DOHH2 (cell line): Measurements from ENCODE around the gene LRRC75A.

ENCODE experiments used
- H3F3A ChIP-seq: fragments of 200-600 bp; sonication (generic), shearing (Covaris generic); 2 replicates; pipeline ENCODE4 v1.6.0; 2016; ENCODE audit warnings: antibody characterized with exemption, mild to moderate bottlenecking; ENCODE audit not compliant: control insufficient read depth, insufficient read depth
- H3K27ac ChIP-seq: fragments of 200-600 bp; sonication (generic); 2 replicates; pipeline ENCODE4 v1.5.1; 2014; ENCODE audit warnings: low read depth, mild to moderate bottlenecking, low read length, moderate library complexity
- H3K27me3 ChIP-seq: fragments of 200-600 bp; sonication (generic); 2 replicates; pipeline ENCODE4 v1.6.1; 2014; ENCODE audit warnings: mild to moderate bottlenecking, low read length, mixed read lengths; ENCODE audit not compliant: control insufficient read depth
- H3K36me3 ChIP-seq: fragments of 200-600 bp; sonication (generic); 2 replicates; pipeline ENCODE4 v1.6.1; 2014; ENCODE audit warnings: mild to moderate bottlenecking, low read length, moderate library complexity, mixed read lengths; ENCODE audit not compliant: control insufficient read depth
- H3K4me1 ChIP-seq: fragments of 200-600 bp; sonication (generic); 2 replicates; pipeline ENCODE4 v1.6.1; 2014; ENCODE audit warnings: mild to moderate bottlenecking, low read length, mixed read lengths; ENCODE audit not compliant: control insufficient read depth
- H3K4me2 ChIP-seq: fragments of 200-600 bp; sonication (generic); 2 replicates; pipeline ENCODE4 v1.6.0; 2014; ENCODE audit warnings: mild to moderate bottlenecking, low read length, moderate library complexity
- H3K4me3 ChIP-seq: fragments of 200-600 bp; sonication (generic); 2 replicates; pipeline ENCODE4 v1.5.1; 2014; ENCODE audit warnings: mild to moderate bottlenecking, low read length, mixed read lengths
- H3K79me2 ChIP-seq: fragments of 200-600 bp; sonication (generic); 2 replicates; pipeline ENCODE4 v1.6.1; 2014; ENCODE audit warnings: mild to moderate bottlenecking, low read length, mixed read lengths; ENCODE audit not compliant: control insufficient read depth
- H3K9me2 ChIP-seq: fragments of 200-600 bp; sonication (generic); replicated peaks from 2 replicates; pipeline ENCODE4 v1.6.1; 2014; ENCODE audit warnings: mild to moderate bottlenecking, low read length, mixed read lengths; ENCODE audit not compliant: control insufficient read depth
- H3K9me3 ChIP-seq: fragments of 200-600 bp; sonication (generic); 2 replicates; pipeline ENCODE4 v1.6.1; 2014; ENCODE audit warnings: antibody characterized with exemption, low read length, mixed read lengths; ENCODE audit not compliant: control insufficient read depth, insufficient read depth
- H4K20me1 ChIP-seq: fragments of 200-600 bp; sonication (generic); 2 replicates; pipeline ENCODE4 v1.6.0; 2014; ENCODE audit warnings: low read depth, mild to moderate bottlenecking, antibody characterized with exemption, low read length, moderate library complexity; ENCODE audit not compliant: control insufficient read depth, insufficient read depth
- CTCF ChIP-seq: fragments of 200-600 bp; sonication (generic); IDR thresholded peaks from one replicate; pipeline ENCODE4 v1.5.1; 2014; ENCODE audit warnings: antibody characterized with exemption, mild to moderate bottlenecking, low read depth, low read length; ENCODE audit not compliant: poor library complexity, severe bottlenecking
- EZH2phosphoT487 ChIP-seq: fragments of 200-600 bp; sonication (generic); IDR thresholded peaks from 2 replicates; pipeline ENCODE4 v1.6.1; 2017; ENCODE audit warnings: borderline replicate concordance, mild to moderate bottlenecking, antibody characterized with exemption, low read length, moderate library complexity, mixed read lengths

The LRRC75A gene

DNA sequence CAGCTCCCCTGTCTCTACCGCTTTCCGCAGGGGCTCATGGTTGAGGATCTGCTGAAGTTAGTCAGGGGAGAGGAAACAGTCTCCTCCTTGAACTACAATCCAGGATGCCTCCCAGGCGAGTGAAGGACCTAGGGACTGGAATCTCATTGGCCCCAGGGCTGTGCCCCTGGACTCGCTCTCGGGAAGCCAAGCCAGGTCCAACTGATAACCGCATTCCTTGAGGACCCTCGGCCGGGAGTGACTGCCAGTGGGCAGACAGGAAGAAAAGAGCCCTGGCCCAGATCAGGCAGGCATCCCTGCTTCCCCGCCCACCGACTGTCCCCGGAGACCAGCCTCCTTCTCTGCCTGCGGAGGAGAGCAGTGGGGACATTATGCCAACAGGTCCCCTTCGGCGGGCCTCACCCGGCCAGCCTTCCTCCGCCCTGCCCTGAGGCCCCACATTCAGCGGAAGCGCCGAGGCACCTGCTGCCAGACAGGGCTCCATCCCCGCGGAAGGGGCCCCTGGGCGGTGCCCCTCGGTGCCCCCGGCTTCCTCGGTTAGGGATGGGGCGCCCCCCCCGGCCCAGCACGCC lies 776 bp downstream of the LRRC75A start:
- no peaks in the 10 kb centered on the region for H3K79me2 ChIP-seq
- H3K4me3 ChIP-seq: peak overlapping the region; percentile 34; the same call in 1 of the 2 replicates
- peaks cover 65% of the 10 kb centered on the region for H3K27me3 ChIP-seq
- H4K20me1 ChIP-seq: no peaks in the 10 kb centered on the region
- peak overlapping the region; percentile 52 for H3K4me2 ChIP-seq
- no peak overlapping the region for H3K27ac ChIP-seq
- H3K4me1 ChIP-seq: peaks cover 2% of the 10 kb centered on the region; the same call in 1 of the 2 replicates
- TF ChIP-seq CTCF: no peak
- TF ChIP-seq EZH2phosphoT487: no peak
- no peaks in the 10 kb centered on the region for H3K9me2 ChIP-seq
- no peaks in the 10 kb centered on the region for H3K36me3 ChIP-seq
- H3K9me3 ChIP-seq: no peaks in the 10 kb centered on the region
- no peaks in the 10 kb centered on the region for H3F3A ChIP-seq

GRCh38 chr17:16489431-16489830 lies 2.6 kb downstream of the LRRC75A start:
- Histone ChIP-seq H3K27ac (no peak overlapping the region), H3K79me2 (no peaks in the 10 kb centered on the region), H3K9me2 (no peaks in the 10 kb centered on the region), H4K20me1 (no peaks in the 10 kb centered on the region), H3F3A (no peaks in the 10 kb centered on the region), H3K36me3 (no peaks in the 10 kb centered on the region), H3K4me1 (peaks cover 2% of the 10 kb centered on the region; the same call in 1 of the 2 replicates), H3K4me3 (no peak overlapping the region), H3K4me2 (no peak overlapping the region), H3K27me3 (peaks cover 55% of the 10 kb centered on the region), H3K9me3 (no peaks in the 10 kb centered on the region)
- TF ChIP-seq CTCF: no peak
- TF ChIP-seq EZH2phosphoT487: no peak

DNA sequence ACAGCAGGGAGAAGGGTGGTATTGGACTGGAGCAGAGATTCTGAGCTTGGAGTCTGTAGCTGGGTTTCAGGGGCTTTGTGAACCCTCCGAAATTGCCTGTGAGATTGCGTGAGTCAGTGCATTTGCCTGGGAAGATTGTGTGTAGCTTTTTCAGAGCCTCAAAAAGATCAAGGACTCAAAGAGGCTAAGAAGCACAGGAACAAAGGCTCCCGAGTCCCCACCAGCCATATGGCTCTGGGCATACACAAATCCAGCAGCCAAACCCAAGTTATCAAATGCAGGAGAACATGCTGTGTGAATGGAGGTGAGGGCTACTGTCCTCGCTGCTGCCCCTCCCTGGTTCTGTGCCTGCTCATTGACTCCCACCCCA lies 3.0 kb downstream of the LRRC75A start:
- no peaks in the 10 kb centered on the region for H3K36me3 ChIP-seq
- H3K4me2 ChIP-seq: no peak overlapping the region
- TF ChIP-seq EZH2phosphoT487 (no peak), CTCF (no peak)
- H3K9me3 ChIP-seq: no peaks in the 10 kb centered on the region
- H3F3A ChIP-seq: no peaks in the 10 kb centered on the region
- H3K9me2 ChIP-seq: no peaks in the 10 kb centered on the region
- no peak overlapping the region for H3K4me3 ChIP-seq
- H3K27ac ChIP-seq: no peak overlapping the region
- H3K27me3 ChIP-seq: peaks cover 51% of the 10 kb centered on the region
- peaks cover 2% of the 10 kb centered on the region; the same call in 1 of the 2 replicates for H3K4me1 ChIP-seq
- H4K20me1 ChIP-seq: no peaks in the 10 kb centered on the region
- no peaks in the 10 kb centered on the region for H3K79me2 ChIP-seq
